Psoas muscle (tissue), 8 donors: Measurements from ENCODE around the gene KRT10. TPM values are rescaled to one million over a fixed set of nuclear protein-coding genes. Genes with fewer than 3 reads are reported as not detected.

Experiments used
- ATAC-seq, 4 donors: fragments of 200-7000 bp; cut with Tn5 transposase; one replicate each; pipeline ENCODE4 v1.9.1; 2020; ENCODE audit warnings: moderate library complexity in 3 of 4, mild to moderate bottlenecking in 2 of 4
- DNase-seq, 2 donors: peaks; one replicate each; pipeline ENCODE4 v3.0.0-alpha.2; 2020
- H3K27ac ChIP-seq: fragments of 200-600 bp; one replicate; pipeline ENCODE4 v1.8.0; 2022
- H3K27me3 ChIP-seq, 3 donors: fragments of 200-600 bp in 1 of 3; one replicate each; pipeline versions ENCODE4 v1.6.1 to v1.8.0; 2013 to 2022; ENCODE audit warnings: low read length in 2 of 3, mild to moderate bottlenecking in 2 of 3, moderate library complexity in 1 of 3; ENCODE audit not compliant: insufficient read depth in 3 of 3
- H3K36me3 ChIP-seq, 2 donors: fragments of 200-600 bp in 1 of 2; one replicate each; pipeline versions ENCODE4 v1.6.1 to v1.8.0; 2013 to 2022; ENCODE audit warnings: low read depth in 1 of 2, mild to moderate bottlenecking in 1 of 2, moderate library complexity in 1 of 2; ENCODE audit not compliant: insufficient read depth in 1 of 2
- H3K4me1 ChIP-seq: fragments of 200-600 bp; one replicate; pipeline ENCODE4 v1.8.0; 2022
- H3K4me3 ChIP-seq: fragments of 200-600 bp; one replicate; pipeline ENCODE4 v1.8.0; 2022; ENCODE audit warnings: mild to moderate bottlenecking
- H3K9me3 ChIP-seq: fragments of 200-600 bp; one replicate; pipeline ENCODE4 v1.8.0; 2022
- WGBS, 3 donors: extraction: QIAGEN DNeasy Blood & Tissue Kit; methylation state at CpG; one replicate each; pipeline versions ENCODE4 v1.1.6 to v1.1.7; 2013; 5-methylcytosine and 5-hydroxymethylcytosine counted together
- intact Hi-C, 2 donors: fragments of 100-400 bp; cut with DNase I; formaldehyde crosslinking; loops; one replicate each; pipeline versions ENCODE4 v1.11.0 to v1.14.2; 2022
- polyA plus RNA-seq, 3 donors: library from polyadenylated mRNA; stranded (reverse); fragments of 200-250 nt; gene quantifications; one replicate each; pipeline ENCODE4 v1.2.3, GENCODE V29; 2013
- total RNA-seq, 4 donors: library from RNA; stranded (reverse); fragmentation: NEBNext Ultra II Directional in 2 of 4; extraction: Animal tissue kit (Norgen Biotek cat#: 25700) in 2 of 4; gene quantifications; one replicate each; pipeline versions ENCODE4 v1.2.1 to v1.2.4, GENCODE V29; 2021 to 2023
- TF ChIP-seq, protein P1 (sequence below): fragments of 200-600 bp; IDR thresholded peaks from one replicate; pipeline ENCODE4 v1.8.0; 2022; ENCODE audit warnings: antibody characterized with exemption
- donor health status: healthy with polysubstance abuse.
- donor health status: DM: no; HTN: no; CAD: no; lungs with moderate emphysema.
- donor health status: Bipolar disorder and iron deficiency.
- donor health status: healthy.
- donor health status: DM: yes; HTN: yes; CAD: no.
- donor health status: DM: no; HTN: no; CAD: no.
- donor health status: DM: no; HTN: no; CAD: no.
- donor health status: DM: yes; HTN: yes; CAD: no.

The KRT10 gene
- total and polyA plus RNA-seq, 7 donors = 23.3 to 38.8 (median 32.7) TPM

- ATAC-seq = no peak
- Histone ChIP-seq H3K27me3 (peaks cover 6 to 40% (median 6%) of the 10 kb centered on the region in 3 donors), H3K4me3 (no peak overlapping the region), H3K9me3 (no peaks in the 10 kb centered on the region), H3K36me3 (no peaks in the 10 kb centered on the region), H3K27ac (no peak overlapping the region), H3K4me1 (no peaks in the 10 kb centered on the region)
- TF ChIP-seq, protein P1, sequence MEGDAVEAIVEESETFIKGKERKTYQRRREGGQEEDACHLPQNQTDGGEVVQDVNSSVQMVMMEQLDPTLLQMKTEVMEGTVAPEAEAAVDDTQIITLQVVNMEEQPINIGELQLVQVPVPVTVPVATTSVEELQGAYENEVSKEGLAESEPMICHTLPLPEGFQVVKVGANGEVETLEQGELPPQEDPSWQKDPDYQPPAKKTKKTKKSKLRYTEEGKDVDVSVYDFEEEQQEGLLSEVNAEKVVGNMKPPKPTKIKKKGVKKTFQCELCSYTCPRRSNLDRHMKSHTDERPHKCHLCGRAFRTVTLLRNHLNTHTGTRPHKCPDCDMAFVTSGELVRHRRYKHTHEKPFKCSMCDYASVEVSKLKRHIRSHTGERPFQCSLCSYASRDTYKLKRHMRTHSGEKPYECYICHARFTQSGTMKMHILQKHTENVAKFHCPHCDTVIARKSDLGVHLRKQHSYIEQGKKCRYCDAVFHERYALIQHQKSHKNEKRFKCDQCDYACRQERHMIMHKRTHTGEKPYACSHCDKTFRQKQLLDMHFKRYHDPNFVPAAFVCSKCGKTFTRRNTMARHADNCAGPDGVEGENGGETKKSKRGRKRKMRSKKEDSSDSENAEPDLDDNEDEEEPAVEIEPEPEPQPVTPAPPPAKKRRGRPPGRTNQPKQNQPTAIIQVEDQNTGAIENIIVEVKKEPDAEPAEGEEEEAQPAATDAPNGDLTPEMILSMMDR = no peak
- WGBS, 3 donors = 43 to 48% (median 48%) methylated on average over 4 of the region's 4 CpGs
- intact Hi-C loops = no loop called here
- no peak for DNase-seq
These were observed 46.5 kb downstream of the KRT10 start for GRCh38 chr17:40775945-40776344.

- DNase-seq = no peak
- Histone ChIP-seq H3K27me3 (peaks cover 2 to 8% (median 6%) of the 10 kb centered on the region in 3 donors), H3K9me3 (no peaks in the 10 kb centered on the region), H3K27ac (no peak within 1 kb of the TSS), H3K4me1 (no peaks in the 10 kb centered on the region), H3K4me3 (no peak within 1 kb of the TSS), H3K36me3 (no peaks in the 10 kb centered on the region)
- TF ChIP-seq, protein P1 = no peak
- 77 to 91% (median 86%) methylated on average over 3 of the region's 3 CpGs for WGBS, 3 donors
- intact Hi-C loops = no loop called here
- no peak for ATAC-seq
These were observed 50.3 kb downstream of the KRT10 start, which contains the start of gene KRT26 for GRCh38 chr17:40772101-40772500. KRT26 (minus strand) TSS chr17:40772201; CDS start chr17:40772113, 88 bp downstream.

Other genes starting within 250 kb of the KRT10 start
- 10 to 100 TPM; 49.6 to 64.7 (median 61.6) TPM for gene SMARCE1, start 174.8 kb downstream of the KRT10 start, total RNA-seq
- gene SMARCE1, start 174.8 kb downstream of the KRT10 start, polyA plus RNA-seq = 10 to 100 TPM; 55.6 to 59.9 (median 55.9) TPM
- under 1 TPM in 1 of 4 donors, not detected in 3; 0.32 TPM for gene KRT222, start 157.4 kb downstream of the KRT10 start, total RNA-seq
- under 1 TPM; 0.08 to 0.37 (median 0.09) TPM for gene KRT222, start 157.4 kb downstream of the KRT10 start, polyA plus RNA-seq
- gene KRT24, start 118.9 kb downstream of the KRT10 start, total RNA-seq = not detected
- gene KRT24, start 118.9 kb downstream of the KRT10 start, polyA plus RNA-seq = not detected
- not detected for gene KRT25, start 67.3 kb downstream of the KRT10 start, total RNA-seq
- gene KRT25, start 67.3 kb downstream of the KRT10 start, polyA plus RNA-seq = under 1 TPM in 1 of 3 donors, not detected in 2; 0.03 TPM
- gene KRT26, start 50.4 kb downstream of the KRT10 start, total RNA-seq = not detected
- not detected for gene KRT26, start 50.4 kb downstream of the KRT10 start, polyA plus RNA-seq
- not detected for gene KRT27, start 40.1 kb downstream of the KRT10 start, total RNA-seq
- gene KRT27, start 40.1 kb downstream of the KRT10 start, polyA plus RNA-seq = under 1 TPM in 1 of 3 donors, not detected in 2; 0.01 TPM
- gene KRT28, start 22.7 kb downstream of the KRT10 start, total RNA-seq = not detected
- not detected for gene KRT28, start 22.7 kb downstream of the KRT10 start, polyA plus RNA-seq
- gene KRT12, start 44.6 kb upstream of the KRT10 start, total RNA-seq = not detected
- not detected for gene KRT12, start 44.6 kb upstream of the KRT10 start, polyA plus RNA-seq
- gene KRT20, start 62.6 kb upstream of the KRT10 start, total RNA-seq = under 1 TPM in 1 of 4 donors, not detected in 3; 0.21 TPM
- gene KRT20, start 62.6 kb upstream of the KRT10 start, polyA plus RNA-seq = under 1 TPM in 2 of 3 donors, not detected in 1; 0.08 to 0.35 TPM
- 1 to 10 TPM in 1 of 4 donors, under 1 TPM in 1, not detected in 2; 0.25 to 1.5 TPM for gene KRT23, start 115.0 kb upstream of the KRT10 start, total RNA-seq
- under 1 TPM in 1 of 3 donors, not detected in 2; 0.03 TPM for gene KRT23, start 115.0 kb upstream of the KRT10 start, polyA plus RNA-seq
- not detected for gene KRT39, start 144.3 kb upstream of the KRT10 start, total RNA-seq
- not detected for gene KRT39, start 144.3 kb upstream of the KRT10 start, polyA plus RNA-seq
- not detected for gene KRT40, start 161.7 kb upstream of the KRT10 start, total RNA-seq
- not detected for gene KRT40, start 161.7 kb upstream of the KRT10 start, polyA plus RNA-seq
- gene KRTAP3-3, start 171.6 kb upstream of the KRT10 start, total RNA-seq = not detected
- gene KRTAP3-3, start 171.6 kb upstream of the KRT10 start, polyA plus RNA-seq = not detected
- gene KRTAP3-2, start 177.3 kb upstream of the KRT10 start, total RNA-seq = not detected
- not detected for gene KRTAP3-2, start 177.3 kb upstream of the KRT10 start, polyA plus RNA-seq
- gene KRTAP3-1, start 186.5 kb upstream of the KRT10 start, total RNA-seq = not detected
- gene KRTAP3-1, start 186.5 kb upstream of the KRT10 start, polyA plus RNA-seq = not detected
- gene KRTAP1-5, start 204.6 kb upstream of the KRT10 start, total RNA-seq = not detected
- not detected for gene KRTAP1-5, start 204.6 kb upstream of the KRT10 start, polyA plus RNA-seq
- not detected for gene KRTAP1-4, start 207.6 kb upstream of the KRT10 start, total RNA-seq
- not detected for gene KRTAP1-4, start 207.6 kb upstream of the KRT10 start, polyA plus RNA-seq
- not detected for gene KRTAP1-3, start 212.3 kb upstream of the KRT10 start, total RNA-seq
- not detected for gene KRTAP1-3, start 212.3 kb upstream of the KRT10 start, polyA plus RNA-seq
- gene KRTAP1-1, start 218.8 kb upstream of the KRT10 start, total RNA-seq = not detected
- gene KRTAP1-1, start 218.8 kb upstream of the KRT10 start, polyA plus RNA-seq = not detected
- gene KRTAP2-1, start 224.7 kb upstream of the KRT10 start, total RNA-seq = not detected
- gene KRTAP2-1, start 224.7 kb upstream of the KRT10 start, polyA plus RNA-seq = not detected
- not detected for gene KRTAP2-2, start 232.6 kb upstream of the KRT10 start, total RNA-seq
- gene KRTAP2-2, start 232.6 kb upstream of the KRT10 start, polyA plus RNA-seq = not detected
- not detected for gene KRTAP2-3, start 237.5 kb upstream of the KRT10 start, total RNA-seq
- not detected for gene KRTAP2-3, start 237.5 kb upstream of the KRT10 start, polyA plus RNA-seq
- not detected for gene KRTAP2-4, start 243.3 kb upstream of the KRT10 start, total RNA-seq
- gene KRTAP2-4, start 243.3 kb upstream of the KRT10 start, polyA plus RNA-seq = not detected